ENCODE measurements around the gene COPZ1.
A peak's percentile ranks its signal among the peaks of the same experiment; 100 is the strongest.
"Not testable (repeated sequence)": the region's sequence is repeated elsewhere in the genome, so short reads cannot be mapped to it uniquely, and the experiment has no call there.

COPZ1 gene, protein sequence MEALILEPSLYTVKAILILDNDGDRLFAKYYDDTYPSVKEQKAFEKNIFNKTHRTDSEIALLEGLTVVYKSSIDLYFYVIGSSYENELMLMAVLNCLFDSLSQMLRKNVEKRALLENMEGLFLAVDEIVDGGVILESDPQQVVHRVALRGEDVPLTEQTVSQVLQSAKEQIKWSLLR

DNA sequence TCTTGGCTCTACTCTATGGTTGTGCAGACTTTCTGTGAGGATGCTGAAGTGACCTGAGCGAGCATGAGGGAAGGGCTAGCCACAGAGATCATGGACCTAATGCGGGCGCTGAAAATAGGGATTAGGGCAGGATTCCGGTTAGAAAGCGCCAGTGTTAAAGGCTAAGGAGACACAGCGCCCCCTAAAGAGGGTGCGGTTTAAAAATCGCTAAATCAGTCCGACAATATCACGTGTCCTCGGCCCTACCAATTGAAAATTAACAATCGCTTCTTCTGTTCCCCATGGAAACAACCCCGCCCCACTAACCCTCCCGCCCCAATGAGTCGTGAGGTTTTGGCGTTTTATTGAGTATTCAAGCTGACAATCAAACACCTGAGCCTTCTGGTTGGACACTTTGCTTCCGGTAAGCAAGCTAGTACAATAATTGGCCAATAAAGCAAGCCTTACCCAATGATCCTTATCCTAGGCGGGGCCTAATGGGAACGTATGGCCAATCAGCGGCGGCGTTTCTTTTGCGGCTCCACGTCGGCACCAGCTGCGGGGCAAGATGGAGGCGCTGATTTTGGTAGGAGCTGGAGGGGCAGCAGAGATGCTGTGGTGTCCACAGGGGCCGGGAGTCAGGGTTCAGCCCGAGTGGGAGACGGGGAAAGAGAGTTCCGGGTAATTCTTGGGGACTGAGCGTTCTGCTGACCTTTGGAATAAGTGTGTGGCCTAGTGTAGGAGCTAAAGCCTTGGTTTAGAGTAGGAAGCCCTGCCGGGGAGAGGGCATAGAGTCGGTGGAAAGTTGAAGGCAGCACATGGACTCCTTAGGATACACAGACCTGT is at the start of gene COPZ1:
Gene COPZ1 (plus strand): TSS at position 515 of the 825 bp plus-strand sequence. CDS start 33 bp downstream, at position 548.
- peak; percentile 97 for DNase-seq (ENCODE audit: low read depth, low spot score)

DNA sequence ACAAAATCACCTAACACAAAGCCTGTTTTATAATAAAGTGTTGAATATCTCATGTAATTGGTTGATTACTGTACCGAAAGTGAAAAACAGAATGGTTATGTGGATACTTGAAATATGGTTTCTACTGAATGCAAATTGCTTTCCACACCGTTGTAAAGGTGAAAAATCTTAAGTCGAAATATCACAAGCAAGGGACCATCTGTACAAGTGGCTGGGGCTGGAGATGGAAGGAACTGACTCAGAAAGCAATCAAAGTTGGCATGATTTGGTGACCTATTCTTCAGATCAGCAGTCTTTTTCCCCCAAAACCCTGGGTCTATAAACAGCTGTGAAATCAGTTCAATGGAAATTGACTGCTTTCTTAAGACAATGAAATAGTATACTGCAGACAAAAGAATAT is 48.6 kb upstream of the COPZ1 start:
- no peak for DNase-seq (ENCODE audit: low read depth, low spot score)

DNA sequence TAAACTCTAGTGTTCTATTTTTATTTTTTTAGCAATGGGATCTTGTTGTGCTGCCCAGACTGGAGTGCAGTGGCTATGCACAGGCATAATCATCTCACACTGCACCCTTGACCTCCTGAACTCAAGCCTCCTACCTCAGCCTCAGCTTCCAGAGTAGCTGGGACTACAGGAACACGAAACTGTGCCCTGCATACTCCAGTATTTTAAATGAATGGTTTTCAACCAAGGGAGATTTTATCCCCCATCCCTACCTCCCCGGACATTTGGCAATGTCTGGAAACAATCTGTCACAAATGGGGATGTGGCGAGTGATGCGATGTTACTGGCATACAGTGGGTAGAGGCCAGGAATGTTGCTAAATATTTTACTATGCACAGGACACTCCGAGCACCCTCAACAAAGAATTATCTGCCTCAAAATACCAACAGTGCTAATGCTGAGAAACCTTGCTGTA is 47.1 kb upstream of the COPZ1 start:
- no peak for DNase-seq (ENCODE audit: low read depth, low spot score)

DNA sequence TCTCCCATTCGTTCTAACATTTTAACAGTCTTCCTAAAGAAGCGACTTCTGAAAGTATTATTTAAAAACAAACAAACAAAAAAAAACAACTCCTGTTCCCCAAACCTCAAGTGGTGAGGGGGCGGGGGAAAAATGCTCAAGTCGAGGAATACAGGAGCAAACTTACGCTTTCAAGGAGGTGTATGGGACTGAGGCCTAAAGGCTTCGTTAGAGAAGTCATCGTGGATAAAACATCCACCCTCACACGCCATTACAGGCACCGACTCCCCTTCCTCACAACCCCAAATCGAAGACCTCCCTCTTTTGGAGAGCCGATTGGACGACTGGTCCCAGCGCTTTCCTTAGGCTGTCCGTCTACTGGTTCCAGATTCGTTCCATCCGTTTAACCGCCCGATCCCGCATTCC is 45.7 kb upstream of the COPZ1 start:
- DNase-seq (ENCODE audit: low read depth, low spot score) = no peak

DNA sequence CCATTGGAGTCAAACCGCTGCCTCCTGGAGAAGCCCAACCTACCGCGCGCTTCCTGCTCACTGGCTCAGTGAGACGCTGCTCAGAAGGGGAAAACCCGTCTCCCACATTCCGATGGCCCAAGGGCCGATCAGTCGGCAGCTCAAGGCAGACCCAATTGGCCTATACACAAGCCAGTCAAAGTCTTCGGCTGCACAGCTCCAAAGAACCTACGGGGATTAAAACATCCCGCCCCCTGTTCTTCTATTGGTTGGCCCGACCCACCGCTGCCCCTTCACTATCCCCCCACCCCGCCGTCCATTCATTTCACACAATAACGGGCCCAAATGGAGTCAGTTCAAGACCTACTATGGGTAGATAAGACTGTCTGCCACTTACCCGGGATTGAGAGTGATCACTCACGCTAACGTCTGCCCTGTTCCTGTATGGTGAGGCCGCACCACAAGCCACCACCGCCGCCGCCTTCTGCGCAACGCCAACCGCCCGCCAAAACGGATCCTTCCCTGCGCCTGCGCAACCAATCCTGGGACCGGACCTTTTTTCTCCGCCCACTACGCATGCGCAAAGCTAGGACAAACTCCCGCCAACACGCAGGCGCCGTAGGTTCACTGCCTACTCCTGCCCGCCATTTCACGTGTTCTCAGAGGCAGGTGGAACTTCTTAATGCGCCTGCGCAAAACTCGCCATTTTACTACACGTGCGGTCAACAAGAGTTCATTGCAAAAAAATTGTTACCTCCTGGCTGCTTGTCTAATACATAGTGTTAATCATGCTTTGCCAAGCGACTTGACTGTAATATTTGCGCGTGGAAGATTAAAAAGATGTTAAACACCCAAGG is 45.1 kb upstream of the COPZ1 start, which contains the start of gene CBX5:
Gene CBX5 (minus strand): TSS at position 491 of the 836 bp plus-strand sequence. CDS start 22,472 bp downstream, outside the sequence.
- peak; percentile 99 for DNase-seq (ENCODE audit: low read depth, low spot score)

DNA sequence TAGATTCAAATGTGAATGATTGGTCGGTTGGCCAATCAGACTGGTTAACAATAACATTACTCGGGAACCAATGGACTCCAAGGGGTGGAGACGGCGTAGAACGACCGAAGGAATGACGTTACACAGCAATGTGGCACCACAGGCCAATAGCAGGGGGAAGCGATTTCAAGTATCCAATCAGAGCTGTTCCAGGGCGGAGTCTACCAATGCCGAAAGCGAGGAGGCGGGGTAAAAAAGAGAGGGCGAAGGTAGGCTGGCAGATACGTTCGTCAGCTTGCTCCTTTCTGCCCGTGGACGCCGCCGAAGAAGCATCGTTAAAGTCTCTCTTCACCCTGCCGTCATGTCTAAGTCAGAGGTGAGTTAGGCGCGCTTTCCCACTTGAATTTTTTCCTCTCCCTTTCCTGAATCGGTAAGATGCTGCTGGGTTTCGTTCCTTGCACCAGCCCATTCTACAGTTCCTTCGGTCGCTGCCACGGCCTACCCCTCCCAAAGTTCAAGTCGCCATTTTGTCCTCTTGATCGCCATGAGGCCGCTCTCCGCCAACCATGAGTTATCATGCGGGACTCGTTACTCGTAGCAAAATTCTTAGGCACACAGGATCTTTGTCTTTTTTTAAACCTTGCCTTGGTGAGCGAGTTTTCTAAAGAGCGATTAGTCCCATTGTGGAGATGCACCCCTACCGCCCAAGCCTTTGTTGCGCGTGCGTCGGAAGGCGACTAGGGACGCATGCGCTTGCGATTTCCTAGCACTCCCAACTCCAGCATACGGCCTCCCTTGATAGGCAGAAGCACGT is 44.3 kb upstream of the COPZ1 start, which contains the start of gene HNRNPA1:
Gene HNRNPA1 (plus strand): TSS at position 259 of the 793 bp plus-strand sequence. CDS start 82 bp downstream, at position 341.
- peak; percentile 99 for DNase-seq (ENCODE audit: low read depth, low spot score)

DNA sequence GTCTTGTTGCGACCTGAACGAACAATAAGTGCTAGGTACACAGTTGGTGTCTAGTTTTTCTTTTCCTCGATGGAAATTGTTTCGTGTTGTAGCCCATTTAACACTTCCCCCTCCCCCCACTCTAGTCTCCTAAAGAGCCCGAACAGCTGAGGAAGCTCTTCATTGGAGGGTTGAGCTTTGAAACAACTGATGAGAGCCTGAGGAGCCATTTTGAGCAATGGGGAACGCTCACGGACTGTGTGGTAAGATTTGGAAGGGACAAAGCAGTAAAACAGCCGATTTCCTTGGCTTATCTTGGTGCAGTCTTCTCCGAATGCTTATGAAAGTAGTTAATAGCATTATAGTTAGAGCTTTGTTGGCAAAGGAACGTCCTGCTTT is 43.7 kb upstream of the COPZ1 start:
- not testable (repeated sequence) for DNase-seq (ENCODE audit: low read depth, low spot score)

DNA sequence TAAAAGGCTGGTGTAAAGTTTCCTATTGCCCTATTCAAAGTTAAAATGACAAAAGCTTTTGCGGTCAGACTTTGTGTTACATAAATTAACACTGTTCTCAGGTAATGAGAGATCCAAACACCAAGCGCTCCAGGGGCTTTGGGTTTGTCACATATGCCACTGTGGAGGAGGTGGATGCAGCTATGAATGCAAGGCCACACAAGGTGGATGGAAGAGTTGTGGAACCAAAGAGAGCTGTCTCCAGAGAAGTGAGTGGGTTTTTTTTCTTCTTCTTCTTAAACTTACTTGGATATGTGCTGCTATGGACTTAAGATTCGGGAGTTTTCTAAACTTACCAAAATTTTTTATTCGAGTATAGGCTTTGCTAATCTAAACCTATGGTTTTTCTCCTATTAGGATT is 43.2 kb upstream of the COPZ1 start:
- not testable (repeated sequence) for DNase-seq (ENCODE audit: low read depth, low spot score)

DNA sequence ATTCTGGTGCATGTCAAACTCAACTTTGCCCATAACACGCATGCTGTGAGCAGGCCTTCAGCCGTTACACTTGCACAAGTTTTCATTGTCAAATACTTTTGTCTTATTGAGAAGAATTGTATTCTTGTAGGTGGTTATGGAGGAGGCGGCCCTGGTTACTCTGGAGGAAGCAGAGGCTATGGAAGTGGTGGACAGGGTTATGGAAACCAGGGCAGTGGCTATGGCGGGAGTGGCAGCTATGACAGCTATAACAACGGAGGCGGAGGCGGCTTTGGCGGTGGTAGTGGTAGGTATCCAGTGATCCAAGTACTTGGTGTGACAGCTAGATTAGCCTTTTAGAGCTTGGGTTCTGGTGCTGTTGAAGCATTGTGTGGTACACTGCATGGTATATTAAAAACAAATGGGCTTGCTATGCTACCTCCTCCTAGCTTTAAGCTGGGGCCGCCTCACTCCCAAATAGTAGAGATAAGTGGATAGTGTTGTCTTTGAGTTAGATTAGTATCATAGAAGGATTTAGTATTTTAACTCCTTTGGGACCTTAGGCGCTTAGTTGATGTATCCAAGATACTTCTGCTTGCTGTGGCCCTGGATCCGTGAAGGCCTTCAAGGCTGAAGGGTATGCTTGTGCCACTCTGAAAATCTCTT is 41.9 kb upstream of the COPZ1 start:
- no peak for DNase-seq (ENCODE audit: low read depth, low spot score)

DNA sequence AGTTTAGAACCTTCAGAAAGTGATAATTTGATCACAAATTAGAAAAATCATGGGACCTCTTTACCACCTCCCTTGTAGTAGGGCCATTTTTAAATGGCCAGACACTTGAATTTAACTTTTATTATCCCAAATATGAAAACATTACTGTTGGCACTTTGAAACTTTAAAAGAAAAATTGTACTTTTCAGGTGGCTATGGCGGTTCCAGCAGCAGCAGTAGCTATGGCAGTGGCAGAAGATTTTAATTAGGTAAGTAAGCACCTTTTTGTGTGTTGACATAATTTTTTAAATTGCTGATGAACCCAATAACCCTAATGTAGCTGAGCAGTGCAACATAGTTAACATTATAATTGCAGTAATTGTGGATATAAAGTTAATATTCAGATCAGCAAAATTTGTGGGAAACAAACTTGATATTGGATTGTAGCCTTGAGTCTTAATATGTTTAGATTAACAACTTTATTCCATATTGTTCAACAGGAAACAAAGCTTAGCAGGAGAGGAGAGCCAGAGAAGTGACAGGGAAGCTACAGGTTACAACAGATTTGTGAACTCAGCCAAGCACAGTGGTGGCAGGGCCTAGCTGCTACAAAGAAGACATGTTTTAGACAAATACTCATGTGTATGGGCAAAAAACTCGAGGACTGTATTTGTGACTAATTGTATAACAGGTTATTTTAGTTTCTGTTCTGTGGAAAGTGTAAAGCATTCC is 40.7 kb upstream of the COPZ1 start:
- not testable (repeated sequence) for DNase-seq (ENCODE audit: low read depth, low spot score)

DNA sequence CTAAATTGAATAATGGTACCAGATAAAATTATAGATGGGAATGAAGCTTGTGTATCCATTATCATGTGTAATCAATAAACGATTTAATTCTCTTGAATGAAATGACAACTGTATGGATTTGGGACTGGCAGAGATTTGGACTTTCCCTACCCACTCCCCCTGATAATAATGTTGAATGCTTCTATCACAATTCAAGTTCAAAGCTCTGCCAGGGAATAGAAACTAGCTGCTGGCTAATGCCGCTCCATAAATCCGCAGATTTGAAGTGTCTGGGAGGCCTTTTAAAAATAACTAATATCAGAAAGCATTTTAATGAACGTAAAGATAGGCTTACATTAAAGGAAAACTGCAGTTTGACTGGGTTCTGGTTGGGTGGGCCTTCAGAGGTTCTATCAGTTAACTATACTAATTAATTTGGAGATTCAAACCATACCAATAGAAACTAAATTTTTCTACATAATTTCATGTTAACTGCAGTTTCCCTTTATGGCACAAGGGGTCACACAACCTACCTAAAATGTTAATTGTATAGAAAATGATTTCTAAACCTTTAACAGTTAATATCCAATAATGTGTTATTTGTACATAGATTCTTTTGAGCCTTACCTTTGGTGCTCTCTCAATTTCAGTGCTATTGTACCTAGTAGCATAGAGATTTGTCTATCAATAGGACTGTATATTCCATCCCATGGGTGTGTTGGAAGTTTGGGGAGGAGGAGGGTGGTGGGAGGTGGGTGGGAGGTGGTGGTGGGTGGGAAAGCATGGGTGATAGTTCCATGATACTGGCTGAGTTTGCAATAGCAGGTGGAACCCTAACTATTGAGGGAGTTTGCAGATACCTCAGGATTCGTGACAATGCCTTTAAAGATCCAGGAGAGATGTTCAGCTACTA is 39.5 kb upstream of the COPZ1 start:
- DNase-seq (ENCODE audit: low read depth, low spot score) = no peak

DNA sequence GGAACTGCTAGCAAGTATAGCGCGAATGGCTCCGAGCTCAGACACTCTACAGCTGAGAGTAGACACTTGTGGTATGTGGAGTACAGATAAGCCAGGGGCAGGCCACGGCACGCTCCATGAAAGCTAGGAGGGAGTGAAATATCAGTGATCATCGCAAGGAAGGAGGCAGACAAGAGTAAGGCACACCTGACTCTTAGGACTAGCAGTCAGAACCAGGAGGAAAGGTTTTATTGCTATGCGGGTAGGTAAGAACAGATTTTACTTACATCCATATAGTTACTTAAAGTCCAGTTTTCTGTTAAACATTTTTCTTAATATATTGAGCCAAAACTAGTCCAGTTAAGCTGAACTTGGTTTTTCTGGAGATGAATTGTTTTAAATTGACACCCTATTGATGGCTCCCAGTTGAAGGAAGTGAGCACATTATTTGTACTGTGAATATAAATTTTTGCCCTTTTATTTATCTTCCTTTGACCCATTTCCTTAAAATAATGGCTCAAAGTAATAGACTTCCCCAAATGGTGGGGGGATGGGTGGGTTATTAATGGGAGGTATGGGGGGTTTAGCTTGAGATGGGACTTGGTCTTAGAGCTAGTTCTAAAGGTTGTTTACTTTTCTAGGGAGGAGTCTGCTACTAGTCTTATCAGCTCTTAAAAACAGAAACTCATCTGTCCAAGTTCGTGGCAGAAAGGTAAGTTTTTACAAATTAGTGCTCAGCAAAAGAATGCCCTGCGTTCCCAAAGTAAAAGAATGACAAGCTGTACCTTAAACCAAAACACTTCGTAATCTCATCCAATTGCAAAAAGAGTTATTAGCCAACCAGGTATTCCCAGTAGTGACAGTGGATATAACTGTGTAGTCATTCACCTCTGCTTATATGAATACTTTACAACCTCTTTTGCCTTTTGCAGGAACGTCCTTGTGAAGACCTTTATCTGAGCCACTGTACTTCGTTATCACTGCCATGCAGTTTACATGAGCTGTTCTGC is 38.6 kb upstream of the COPZ1 start:
- DNase-seq (ENCODE audit: low read depth, low spot score) = no peak

DNA sequence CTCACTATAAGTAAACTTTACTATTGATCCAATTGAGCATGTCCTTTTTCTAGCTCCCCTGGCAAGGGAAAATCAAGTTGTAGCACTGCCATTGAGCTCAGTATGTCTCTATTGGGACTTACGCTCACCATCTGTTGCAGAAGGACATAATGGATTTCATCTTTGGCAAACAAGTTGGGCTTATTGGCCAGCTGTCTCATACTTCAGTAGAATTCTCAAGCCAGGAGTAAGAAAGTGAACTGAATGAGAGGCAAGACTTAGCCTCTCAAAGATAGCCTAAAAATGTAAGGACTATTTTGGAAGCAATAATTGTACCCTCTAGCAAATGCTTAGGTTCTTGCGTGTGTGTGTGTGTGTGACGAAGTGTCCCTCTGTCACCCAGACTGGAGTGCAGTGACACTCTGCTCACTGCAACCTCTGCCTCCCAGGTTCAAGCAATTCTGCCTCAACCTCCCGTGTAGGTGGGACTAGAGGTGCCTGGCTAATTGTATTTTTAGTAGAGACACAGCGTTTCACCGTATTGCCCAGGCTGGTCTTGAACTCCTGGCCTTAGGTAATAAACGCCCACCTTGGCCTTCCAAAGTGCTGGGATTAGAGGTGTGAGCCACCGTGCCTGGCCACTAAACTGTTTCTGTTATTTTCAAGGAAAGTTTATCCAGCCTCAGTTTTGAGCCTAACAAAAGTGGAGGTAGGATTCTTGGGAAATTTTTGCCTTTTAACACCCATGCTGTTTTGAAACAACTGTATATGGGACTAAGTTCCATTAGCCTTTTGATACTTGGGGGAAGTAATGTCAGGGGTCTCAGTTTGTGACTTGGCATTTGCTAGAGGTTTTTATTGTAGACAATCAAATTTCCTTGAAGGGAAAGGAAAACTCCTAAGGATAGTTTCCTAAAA is 37.4 kb upstream of the COPZ1 start:
- DNase-seq (ENCODE audit: low read depth, low spot score) = no peak

DNA sequence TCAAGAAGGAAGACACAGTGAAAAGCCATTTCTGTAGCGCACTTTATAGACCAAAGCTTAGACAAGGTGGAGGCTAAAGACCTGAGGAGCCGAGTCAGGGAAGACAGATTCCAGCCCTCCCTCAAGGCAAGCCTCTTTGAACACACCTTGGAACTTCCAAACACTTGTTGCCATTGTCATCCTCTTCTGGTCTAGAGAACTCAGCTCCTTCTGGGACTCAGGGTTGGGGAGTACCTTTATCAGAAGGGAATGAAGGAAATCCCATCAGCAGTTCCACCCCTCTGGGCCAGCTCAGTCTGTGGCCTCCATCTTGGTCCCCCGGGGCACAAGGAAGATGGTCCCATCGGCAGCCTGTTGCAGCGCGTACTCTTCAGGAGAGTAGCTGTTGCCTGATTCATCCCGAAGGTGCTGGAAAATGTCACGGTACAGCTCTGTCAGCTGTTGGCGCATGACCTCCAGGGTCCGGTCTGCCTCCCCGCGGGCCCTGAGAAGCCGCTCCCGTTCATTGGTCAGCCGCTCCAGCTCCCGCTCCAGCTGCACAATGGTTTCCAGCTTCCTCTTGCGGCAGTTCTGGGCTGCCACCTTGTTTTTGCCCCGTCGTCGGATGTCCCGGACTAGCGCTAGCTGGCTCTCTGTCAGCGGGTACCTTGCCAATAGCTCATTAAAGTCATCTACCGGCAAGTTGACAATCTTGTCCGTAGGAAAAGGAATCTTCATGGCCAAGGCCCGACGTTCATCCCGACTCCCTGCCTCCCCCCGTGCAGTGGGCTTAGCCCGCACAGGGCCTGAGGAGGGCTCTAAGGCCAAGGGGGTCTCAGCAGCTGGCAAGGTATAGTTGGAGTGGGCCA is 32.6 kb upstream of the COPZ1 start:
- no peak for DNase-seq (ENCODE audit: low read depth, low spot score)

DNA sequence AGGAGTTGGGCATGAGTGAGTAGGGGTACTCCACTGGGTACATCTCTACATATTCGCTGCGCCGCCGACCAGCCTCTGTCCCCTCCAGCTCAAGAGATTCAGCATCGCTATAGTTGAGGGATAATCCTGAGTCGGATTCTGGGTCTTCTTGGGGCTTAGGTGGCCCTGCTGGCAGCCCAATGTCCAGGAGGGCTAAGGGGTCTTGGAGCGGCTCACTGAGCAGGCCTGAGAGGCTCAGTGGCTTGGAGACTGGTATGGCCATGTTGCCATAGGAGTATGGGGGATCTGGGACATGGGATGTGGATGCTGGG is 32.0 kb upstream of the COPZ1 start:
- DNase-seq (ENCODE audit: low read depth, low spot score) = no peak

Measured in brain pericyte (primary cell).